HG03342 (cell line): ENCODE measurements around the gene CDH13.

ENCODE experiments used
- ATAC-seq: cut with Tn5 transposase; IDR thresholded peaks from one replicate; pipeline ENCODE4 v1.9.1; 2021; ENCODE audit warnings: mild to moderate bottlenecking, moderate library complexity; ENCODE audit not compliant: unreplicated experiment

The CDH13 gene

DNA sequence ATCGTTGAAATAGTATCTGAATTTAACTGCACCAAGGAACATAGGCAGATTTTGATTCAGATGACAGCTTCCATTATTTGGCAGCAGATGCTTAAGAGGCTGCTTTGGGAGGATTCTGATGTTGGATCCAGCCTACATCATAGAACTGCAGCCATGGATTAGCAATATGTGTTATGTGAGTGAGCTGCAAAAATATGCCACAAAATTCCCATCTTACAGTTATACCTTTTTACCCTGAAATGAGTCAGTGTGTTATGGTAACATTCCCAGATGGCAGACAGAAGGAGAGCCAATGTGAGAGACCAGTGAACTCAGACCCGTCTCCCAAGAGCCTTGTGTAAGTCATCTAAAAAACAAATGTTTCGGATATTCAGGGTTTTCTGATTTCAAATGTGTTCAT, 206.1 kb downstream of the CDH13 start:
- no peak for ATAC-seq

DNA sequence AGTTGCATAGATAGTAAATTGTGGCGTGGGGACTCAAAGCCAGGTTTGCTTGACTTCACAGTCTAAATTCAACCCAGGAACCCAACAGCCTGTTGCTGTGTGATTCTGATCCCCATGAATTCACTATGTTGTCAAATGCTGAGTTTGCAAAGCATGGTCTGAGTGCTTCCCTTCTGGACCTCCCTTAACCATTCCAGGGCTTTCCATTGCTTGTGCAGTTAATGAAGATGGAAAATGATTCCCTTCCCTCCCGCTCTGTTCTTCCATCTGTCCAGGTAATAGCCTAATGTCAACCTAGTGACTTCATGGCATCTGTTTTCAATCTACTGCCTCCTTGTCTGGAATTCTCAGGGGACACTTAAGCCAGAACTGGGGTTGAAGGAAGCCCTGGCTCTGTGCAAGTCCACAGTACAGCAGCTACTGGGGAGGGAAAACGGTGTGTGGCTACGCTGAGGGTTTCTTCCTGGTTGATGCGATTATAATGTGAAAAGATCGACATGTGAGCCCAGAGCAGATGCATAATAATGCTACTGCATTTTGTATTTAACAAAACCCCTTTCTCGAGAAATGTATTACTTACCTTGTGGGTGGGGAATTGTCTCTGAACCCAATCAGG, 206.7 kb downstream of the CDH13 start:
- ATAC-seq, result no peak

DNA sequence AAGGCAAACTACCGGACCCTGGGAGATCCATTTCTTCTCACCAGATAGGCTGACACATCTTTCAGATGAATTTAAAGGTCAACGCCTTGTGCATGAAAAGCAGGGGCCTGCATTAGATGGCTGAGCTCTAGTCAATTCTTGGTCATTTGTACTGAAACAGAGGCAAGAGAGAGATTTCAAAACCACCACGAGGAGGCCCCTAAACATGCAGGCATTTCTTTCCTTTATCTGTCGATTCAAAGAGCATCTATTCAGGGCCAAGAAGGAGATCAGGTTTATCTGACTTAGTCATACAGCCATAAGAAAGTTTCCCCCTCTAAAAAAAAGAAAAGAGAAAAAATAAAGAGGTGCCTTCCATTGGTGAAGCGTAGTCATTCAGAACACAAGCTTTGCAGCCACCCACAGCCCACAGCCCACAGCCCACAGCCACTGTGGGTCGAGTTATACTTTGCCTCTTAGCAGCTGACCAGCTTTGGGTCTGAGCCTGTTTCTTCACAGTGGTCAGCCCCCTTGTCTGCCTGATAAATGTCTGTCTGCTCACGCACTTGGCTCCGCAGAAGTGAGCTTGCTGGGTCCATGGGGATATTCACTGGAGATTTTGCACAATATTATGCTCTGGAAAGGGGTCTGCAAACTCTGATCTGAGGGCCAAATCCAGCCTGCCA, 207.5 kb downstream of the CDH13 start:
- no peak for ATAC-seq

DNA sequence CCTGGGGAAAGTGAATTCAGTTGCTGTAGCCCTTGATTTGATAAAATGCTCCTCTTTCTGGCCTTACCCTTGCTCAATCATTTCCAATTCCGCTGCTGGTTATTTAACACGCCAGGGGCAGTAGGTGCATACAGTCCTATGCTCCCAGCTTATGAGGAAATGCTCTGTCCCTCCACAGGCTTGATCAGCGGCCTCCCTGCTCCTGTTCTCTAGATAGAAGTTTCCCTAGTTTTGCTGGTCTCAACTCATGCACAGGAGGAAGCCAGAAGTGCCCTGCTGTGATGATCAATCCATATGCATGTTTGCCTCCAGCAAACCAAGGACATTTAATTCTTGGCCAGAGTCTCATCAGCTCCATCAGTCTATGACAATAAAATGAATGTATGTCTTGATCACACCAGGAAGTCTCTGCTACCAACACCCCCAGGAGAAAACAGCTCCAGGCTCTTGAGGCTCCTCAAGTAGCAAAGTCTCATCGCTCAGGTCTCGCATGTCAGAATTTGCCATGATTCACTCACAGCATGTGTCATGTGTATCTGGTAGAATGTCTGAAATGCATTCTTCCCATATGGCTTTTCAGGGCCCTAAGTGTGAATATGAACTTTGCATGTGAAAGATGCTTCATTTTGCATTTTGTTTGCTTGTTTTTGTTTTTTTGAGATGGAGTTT, 208.9 kb downstream of the CDH13 start:
- ATAC-seq, result no peak

DNA sequence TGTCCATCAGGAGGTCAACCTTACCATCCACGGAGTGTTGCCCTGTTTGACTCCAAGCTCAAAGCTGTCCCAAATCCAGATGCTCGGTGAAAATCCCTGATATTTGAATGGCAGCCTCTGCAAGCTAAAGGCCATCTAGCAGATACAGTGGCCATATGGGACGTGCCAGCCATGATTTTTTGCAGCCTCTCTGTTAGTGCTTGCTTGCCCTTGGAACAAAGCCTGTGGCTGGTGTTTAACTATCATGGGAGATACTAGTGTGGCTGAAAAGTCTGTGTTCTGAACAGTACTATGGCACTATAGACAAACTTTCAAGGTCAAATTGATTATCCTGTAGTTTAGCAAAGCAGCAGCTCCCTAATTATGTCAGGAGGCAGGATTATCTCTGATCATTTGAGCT, 214.3 kb downstream of the CDH13 start:
- ATAC-seq, result no peak

DNA sequence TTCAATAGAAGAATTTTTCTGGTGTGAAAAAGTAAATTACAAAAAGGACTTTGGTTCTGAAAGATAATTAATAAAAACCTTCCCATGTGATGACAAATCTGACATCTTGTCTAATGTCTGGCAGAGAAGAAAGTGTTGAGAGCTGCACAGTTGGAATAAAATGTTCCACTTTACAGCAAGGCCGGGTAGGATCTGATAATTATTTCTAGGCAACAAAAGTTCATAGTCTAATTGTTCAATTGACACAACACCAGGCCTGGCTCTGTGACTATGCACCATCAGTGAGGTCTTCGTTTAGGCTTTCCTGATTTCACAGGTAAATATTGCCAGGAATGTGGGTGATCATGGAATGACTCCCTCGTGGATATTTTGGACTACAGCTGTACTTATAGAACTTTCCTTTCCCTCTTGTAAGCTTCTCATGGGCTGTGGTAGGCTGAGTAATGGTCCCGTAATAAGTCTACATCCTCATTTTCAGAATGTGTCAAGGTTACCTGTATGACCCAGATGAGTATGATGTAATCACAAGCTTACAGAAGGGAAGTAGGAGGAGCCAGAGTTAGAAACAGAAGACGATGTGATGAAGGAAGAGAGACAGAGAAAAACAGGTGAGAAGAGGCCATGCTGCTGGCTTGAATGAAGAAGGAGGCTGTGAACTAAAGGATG, 217.0 kb downstream of the CDH13 start:
- ATAC-seq, result no peak

DNA sequence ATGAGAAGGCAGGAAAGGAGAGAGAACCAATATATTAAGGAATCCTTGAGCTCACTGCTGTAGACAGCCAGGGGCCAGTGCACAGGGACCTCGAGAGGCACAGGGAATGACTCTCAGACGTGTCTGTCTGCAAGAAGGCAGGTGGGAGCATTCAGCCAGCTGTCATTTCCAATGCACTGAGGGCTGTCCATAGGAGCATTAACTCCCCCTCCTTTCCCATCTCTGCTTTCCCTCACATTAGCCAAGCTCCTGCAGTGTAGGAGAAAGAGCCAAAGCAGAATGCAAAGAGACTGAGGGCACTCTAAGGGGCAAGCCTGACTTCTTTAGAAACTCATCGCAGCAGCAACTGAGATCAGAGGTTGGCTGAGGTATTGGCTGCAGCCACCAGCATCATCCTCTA, 218.3 kb downstream of the CDH13 start:
- no peak for ATAC-seq

DNA sequence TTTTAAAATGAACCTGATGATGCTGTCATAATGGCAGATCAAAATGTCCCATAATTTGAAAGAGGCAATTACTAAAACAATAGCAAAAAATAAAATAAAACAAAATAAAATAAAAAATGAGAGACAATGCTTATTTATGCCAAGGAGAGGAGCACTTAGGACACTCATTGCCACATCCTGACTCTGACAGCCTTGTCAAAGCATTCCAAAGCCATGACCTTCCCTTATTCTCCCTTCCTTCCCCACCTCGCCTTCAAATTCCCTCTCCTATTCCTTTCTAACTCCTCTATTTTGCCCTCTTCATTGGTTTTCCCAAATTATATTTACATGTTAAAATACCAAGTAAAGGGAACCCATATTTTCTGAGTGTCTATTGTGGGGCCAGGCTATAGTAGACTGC, 220.0 kb downstream of the CDH13 start:
- ATAC-seq, result no peak

DNA sequence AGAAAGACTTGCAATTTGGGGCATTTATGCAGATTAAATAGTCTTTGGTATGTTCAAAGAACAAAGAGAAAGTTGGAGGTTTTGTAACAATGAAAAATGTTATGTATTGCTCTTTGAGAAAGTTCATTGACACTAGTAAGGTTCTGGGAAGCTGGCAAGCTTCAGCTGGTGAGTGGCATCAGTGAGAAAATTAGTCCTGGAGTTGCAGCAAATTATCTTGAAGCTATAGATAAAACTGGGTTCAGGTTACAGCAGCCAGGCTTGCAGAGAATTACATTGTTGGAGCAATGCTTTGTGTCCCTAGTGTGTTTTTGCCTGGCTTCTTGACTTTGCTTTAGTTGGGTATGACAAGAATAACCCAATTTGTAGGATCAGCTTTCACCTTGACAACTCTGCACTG, 221.2 kb downstream of the CDH13 start:
- ATAC-seq, result no peak

DNA sequence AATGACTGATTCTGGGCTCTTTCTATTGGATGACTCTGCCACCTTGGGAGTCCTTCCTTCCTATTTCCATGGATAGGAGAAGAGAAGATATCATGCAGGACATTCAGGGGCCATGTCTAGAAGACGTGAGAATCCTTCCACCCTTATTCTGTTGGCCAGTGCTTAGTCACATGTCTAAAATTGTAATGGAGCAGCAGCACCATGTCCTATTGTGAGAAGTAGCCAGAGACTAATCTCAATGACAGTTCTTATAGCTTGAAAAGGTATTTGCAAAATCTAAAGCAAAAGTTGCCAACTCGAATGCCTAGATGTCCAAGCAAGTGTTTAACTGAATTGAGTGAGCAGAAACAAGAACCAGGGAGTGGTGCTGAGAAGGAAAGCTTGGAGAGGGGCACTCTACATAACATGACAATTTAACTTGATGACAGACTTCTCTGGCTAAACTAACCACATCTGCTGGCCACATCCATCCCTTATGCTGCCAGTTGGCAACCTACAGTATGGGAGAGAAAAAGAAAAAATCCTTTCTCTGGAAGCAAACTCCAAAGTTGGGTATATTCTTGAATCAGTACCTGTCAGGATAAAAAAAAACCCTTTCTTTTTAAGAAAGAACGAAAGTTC, 225.7 kb downstream of the CDH13 start:
- ATAC-seq, result no peak

DNA sequence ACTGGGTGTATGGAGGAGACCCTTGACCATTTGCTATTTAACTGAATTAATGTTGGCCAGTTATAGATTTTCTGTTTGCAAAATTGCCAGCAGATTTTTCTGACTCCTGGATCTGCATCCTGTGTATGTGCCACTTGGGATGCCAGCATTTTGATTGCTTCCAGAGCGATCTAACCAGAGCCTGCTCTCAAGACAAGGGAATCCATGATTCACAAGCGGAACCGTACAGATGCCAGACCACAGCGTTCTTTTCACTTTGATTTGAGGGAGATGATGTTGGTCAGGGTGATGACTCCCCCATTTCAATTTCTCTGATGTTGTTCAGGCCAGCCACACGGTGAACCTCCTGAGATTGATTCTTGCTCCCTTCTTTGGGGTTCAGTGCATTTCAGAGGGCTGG, 228.7 kb downstream of the CDH13 start:
- ATAC-seq, result no peak

DNA sequence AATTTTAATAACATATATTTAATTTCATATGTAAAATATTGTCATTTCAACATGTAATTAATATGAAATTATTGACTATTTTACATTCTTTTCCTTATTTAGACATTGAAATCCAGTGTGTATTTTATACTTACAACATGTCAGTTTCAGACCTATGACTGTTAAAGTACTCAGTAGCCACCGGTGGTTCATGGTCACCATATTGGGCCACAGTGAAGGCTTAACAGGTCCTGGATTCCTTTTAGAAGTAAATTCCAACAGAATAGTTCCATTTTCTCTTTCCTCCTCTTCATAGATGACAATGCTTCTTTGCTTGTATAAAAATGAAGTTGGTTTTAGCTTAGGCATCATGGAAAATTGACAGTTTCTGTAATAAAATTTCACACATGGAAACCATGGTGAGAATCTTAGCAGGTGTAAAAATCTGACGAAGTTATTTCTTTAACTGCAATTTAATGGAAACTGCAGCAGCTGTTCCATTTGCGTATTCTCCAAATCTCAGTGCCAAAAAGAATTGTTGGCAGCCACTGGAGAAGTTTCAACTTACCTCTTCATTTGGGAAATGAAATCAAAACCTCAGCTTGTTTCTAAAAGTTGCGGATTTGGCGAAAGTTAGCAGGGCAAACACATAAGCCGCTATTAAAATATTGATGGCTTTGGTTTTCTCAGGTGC, 231.1 kb downstream of the CDH13 start:
- ATAC-seq, result no peak

DNA sequence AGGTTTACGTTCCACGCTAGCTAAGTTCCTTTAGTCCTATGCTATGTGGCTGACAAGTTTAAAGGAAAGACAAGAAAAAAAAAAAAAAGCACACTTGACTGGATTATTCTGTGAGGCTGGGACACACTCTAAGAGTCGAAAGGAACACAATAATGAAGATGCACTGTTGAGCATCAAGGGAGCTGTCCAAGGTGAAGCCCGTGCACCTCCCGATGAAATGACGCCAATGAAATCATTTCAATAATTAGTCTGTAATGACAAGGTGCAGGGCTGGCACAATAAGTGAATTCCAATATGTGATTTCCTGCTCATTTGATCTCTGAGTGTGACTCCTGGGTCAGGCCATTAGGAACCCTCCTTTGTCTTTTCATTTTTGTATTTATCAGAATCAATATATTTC, 232.9 kb downstream of the CDH13 start:
- ATAC-seq, result no peak

DNA sequence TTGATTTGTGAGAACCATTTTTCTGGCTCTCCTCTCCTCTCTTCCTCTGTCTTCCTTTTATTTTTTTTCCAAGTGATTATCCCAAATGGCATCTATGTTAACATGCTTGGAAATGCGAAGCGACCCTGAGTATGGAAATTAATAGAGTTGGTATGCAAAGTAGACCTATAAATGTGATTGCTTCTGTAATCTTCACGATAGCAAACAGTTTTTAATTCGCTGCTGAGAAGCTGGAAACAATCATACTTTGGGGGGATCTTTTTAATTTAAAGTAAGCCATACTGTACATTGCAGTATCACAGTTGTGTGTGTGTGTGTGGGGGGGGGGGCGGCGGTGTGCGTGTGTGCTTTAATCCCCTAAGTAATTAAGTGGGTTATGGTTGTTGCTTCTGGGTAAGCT, 233.3 kb downstream of the CDH13 start:
- no peak for ATAC-seq

DNA sequence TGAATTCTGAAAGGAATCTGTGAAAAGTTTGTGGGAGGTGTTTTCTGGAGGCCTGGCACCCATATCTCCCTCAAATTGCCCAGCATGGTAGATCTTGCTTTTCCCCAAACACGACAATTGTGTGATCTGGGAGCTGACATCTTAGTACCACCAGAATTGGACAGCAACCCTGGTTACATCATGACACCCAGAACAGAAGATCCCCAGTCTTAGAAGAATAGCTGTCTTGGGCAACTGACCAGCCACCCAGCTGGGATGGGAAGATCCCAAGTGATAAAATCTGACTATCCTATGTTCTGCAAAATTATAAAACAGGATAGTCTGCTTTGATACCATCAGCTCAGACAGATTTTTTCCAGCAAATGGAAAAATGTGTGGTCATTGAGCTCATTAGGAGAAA, 235.3 kb downstream of the CDH13 start:
- ATAC-seq, result no peak

DNA sequence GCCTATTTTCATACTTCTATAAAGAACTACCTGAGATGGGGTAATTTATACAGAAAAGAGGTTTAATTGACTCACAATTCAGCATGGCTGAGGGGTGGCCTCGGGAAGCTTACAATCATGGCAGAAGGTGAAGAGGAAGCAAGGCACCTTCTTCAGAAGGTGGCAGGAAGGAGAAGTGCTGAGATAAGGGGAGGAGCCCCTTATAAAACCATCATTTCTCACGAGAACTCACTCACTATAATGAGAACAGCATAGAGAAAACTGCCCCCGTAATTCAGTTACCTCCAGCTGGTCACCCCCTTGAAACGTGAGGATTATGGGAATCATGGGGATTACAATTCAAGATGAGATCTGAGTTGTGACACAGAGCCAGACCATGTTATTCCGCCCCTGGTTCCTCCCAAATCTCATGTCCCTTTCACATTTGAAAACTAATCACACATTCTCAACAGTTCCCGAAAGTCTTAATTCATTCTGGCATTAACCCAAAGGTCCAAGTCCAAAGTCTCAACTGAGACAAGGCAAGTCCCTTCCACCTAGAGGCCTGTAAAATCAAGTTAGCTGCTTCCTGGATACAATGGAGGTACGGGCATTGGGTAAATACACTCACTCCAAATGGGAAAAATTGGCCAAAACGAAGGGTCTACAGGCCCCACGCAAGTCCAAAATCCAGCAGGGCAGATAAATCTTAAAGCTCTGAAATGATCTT, 237.7 kb downstream of the CDH13 start:
- ATAC-seq, result no peak

DNA sequence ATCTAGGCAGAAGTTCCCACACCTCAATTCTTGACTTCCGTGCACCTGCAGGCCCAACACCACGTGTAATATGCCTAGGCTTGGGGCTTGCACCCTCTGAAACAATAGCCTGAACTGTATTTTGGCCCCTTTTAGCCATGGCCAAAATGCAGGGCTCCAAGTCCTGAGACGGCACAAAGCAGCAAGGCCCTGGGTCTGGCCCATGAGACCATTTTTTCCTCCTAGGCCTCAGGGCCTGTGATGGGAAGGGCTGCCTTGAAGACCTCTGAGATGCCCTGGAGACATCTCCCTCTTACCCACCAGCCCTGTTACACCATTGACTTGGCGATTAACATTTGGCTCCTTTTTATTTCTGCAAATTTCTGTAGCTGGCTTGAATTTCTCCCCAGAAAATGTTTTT, 238.6 kb downstream of the CDH13 start:
- ATAC-seq, result no peak

DNA sequence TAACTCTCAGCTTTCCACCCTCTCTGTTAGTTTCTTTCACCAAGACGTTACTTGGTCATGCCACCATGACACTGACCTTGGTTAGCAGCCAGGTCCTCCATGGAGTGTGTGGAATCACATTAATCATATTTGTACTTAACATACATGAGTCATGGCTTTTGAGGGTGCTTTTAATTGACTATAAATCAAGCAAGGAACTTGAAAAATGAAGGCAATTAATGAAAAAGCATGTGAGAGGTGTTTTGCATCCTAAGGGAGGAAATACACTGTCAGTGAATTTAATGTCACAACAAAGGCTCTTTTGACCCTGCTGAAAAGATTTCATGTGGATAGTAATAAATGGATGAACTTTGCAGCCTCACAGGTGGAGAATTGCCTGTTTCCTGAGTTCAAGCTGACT, 240.7 kb downstream of the CDH13 start:
- no peak for ATAC-seq

DNA sequence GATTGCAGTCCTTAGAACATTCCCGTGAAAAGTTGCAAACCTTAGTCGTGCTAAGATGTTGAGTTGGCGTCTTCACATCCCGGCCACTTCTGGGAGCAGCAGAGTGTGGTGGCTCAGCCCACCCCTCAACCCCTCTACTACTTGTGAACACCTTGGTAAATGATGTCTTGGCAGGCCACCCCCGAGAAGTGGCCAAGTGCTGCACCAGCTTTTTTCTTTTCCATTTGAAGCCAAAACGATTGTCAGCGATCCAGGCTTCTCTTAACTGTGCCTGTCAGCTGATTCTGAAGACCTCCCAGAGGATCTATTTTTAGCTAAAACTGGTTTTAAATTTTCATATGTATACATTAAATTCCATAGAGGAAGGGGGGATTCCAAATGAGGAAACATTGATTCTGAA, 247.5 kb downstream of the CDH13 start:
- ATAC-seq, result no peak

DNA sequence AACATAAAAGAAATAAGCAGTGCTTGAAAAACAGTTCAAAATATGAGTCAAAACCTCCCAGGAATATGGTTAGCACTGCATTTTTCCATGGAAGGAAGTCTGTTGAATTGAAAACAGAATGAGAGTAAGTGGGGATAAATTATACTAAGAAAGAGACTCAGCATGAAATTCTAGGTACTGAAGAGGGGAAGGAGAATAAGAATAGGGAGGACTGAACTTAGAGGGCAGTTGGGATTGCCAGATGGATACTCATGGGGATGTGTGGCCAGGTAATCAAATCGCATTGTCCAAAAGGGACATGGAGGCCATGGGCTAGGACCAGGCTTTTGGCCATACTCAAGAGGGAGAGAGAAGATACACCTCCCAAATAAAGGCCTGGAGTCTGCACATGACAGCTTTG, 247.9 kb downstream of the CDH13 start:
- no peak for ATAC-seq
